Breast epithelium (tissue), 3 donors: ENCODE results near the gene ANTXR1.

ENCODE experiments used
- CTCF ChIP-seq, 3 donors: fragments of 450-650 bp; IDR thresholded peaks; one replicate each; pipeline ENCODE4 v1.5.1; 2016 to 2017; ENCODE audit warnings: antibody characterized with exemption in 3 of 3, mild to moderate bottlenecking in 3 of 3, moderate library complexity in 3 of 3
- POLR2AphosphoS5 ChIP-seq, 3 donors: sonication (generic); formaldehyde crosslinking; IDR thresholded peaks; one replicate each; pipeline ENCODE4 v1.6.1; 2017; ENCODE audit warnings: antibody characterized with exemption in 3 of 3

- TF ChIP-seq CTCF (IDR thresholded peaks at IDR 0.05) (no peak), POLR2AphosphoS5 (IDR thresholded peaks at IDR 0.05) (peak in 1 of 3 donors; percentile 46)
Observed at GRCh38 chr2:69087912-69088240, 74.9 kb downstream of the ANTXR1 start.
